ENCODE measurements around the gene SH3YL1.

DNA sequence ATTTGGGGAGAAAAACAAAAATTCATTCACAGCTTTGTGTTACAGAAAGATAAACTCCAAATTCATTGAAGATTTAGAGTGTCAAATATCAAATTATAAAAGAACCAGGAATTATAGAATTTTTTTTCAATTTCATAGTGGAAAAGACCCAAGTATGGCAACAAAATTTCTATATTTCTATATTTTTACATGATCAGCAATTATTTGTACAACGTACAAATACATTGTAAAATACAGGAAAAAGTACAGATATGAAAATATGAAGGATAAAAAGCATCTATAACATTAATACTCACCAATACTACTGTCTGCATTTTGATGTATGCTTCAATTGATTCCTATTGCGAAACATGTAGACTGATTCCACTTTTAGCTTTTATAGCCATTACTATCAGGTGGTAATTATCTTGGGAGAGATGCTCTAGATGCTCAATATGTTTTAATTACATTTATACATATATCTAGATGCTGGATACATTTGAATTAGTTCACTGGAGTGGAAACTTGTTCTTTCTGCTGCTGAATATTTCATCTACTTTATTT, 4.0 kb downstream of the SH3YL1 start:
- TF ChIP-seq, protein P1, sequence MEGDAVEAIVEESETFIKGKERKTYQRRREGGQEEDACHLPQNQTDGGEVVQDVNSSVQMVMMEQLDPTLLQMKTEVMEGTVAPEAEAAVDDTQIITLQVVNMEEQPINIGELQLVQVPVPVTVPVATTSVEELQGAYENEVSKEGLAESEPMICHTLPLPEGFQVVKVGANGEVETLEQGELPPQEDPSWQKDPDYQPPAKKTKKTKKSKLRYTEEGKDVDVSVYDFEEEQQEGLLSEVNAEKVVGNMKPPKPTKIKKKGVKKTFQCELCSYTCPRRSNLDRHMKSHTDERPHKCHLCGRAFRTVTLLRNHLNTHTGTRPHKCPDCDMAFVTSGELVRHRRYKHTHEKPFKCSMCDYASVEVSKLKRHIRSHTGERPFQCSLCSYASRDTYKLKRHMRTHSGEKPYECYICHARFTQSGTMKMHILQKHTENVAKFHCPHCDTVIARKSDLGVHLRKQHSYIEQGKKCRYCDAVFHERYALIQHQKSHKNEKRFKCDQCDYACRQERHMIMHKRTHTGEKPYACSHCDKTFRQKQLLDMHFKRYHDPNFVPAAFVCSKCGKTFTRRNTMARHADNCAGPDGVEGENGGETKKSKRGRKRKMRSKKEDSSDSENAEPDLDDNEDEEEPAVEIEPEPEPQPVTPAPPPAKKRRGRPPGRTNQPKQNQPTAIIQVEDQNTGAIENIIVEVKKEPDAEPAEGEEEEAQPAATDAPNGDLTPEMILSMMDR (IDR thresholded peaks at IDR 0.05; ENCODE audit: insufficient read depth, low read depth, low read length), result no peak
- no peak for TF ChIP-seq EZH2 (IDR thresholded peaks at IDR 0.05; ENCODE audit: insufficient read depth, low read length)
